ENCODE data around the gene CRB1.

DNA sequence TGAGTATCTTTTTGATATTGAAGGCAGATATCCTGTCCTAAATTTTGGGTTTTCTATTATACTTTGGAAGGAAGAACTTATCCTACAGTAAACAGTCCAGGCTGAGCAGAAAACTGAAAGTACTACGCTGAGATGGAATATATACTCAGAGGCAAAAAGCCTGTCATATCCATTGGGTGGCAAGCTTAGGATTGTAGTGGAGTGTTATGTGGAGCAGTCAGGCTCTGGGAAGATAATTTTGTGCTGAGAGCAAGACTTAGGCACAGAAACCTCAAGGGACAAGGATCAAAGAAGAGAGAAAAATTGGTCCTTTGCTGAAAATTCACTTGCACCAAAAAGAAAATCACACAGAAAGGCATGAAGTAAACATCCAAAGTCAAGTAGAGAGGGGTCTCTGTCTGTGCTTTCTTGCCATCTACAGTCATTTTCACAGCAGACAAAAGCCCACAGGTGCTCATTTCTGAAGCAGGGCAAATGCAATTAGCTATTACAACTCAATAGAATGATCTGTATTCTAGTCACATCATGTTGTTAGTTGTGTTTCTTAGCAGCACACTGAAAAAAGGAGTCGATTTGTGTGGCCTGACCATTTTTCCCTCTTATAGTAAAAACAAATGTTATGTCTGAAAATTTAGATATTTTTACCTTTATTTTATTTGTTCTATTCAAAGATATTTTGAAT is 38.5 kb downstream of the CRB1 start:
- TF ChIP-seq, protein P1, sequence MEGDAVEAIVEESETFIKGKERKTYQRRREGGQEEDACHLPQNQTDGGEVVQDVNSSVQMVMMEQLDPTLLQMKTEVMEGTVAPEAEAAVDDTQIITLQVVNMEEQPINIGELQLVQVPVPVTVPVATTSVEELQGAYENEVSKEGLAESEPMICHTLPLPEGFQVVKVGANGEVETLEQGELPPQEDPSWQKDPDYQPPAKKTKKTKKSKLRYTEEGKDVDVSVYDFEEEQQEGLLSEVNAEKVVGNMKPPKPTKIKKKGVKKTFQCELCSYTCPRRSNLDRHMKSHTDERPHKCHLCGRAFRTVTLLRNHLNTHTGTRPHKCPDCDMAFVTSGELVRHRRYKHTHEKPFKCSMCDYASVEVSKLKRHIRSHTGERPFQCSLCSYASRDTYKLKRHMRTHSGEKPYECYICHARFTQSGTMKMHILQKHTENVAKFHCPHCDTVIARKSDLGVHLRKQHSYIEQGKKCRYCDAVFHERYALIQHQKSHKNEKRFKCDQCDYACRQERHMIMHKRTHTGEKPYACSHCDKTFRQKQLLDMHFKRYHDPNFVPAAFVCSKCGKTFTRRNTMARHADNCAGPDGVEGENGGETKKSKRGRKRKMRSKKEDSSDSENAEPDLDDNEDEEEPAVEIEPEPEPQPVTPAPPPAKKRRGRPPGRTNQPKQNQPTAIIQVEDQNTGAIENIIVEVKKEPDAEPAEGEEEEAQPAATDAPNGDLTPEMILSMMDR (conservative IDR thresholded peaks at IDR 0.05), result no peak
- TF ChIP-seq EZH2 (IDR thresholded peaks at IDR 0.05; ENCODE audit: low read depth), result no peak

All from PC-9 (cell line).